MCF 10A (cell line): ENCODE measurements around the gene TPX2. TPM values are rescaled to one million over a fixed set of nuclear protein-coding genes. Genes with fewer than 3 reads are reported as not detected.

ENCODE experiments used
- BruUV-seq: library from RNA; stranded (reverse); fragments of 400-500 nt; replicated peaks from 2 replicates; lab custom pipeline; 2021; lab: Mats Ljungman, UMichigan
- CTCF ChIA-PET: fragments of 300-600 bp; sonication (Branson Sonifier 250); formaldehyde crosslinking; extraction: SDS; loops from one replicate; lab custom pipeline; 2021; ENCODE audit warnings: antibody characterized with exemption, inconsistent platforms; lab: Yijun Ruan, JAX
- POLR2A ChIA-PET: fragments of 300-600, 350-650 bp; sonication (Branson Sonifier 250); formaldehyde crosslinking; extraction: SDS; loops from one replicate; lab custom pipeline; 2020; ENCODE audit warnings: antibody characterized with exemption, inconsistent platforms; lab: Yijun Ruan, JAX
- DNase-seq: peaks from one replicate; pipeline ENCODE4 v3.0.0-alpha.2; 2018; ENCODE audit not compliant: unreplicated experiment
- H3K27ac Mint-ChIP-seq: one replicate; pipeline ENCODE4 v1.8.0; 2022; ENCODE audit warnings: mild to moderate bottlenecking, low read depth, mixed read lengths; ENCODE audit not compliant: unreplicated experiment
- H3K27me3 Mint-ChIP-seq: one replicate; pipeline ENCODE4 v1.8.0; 2022; ENCODE audit warnings: mixed read lengths; ENCODE audit not compliant: insufficient read depth, unreplicated experiment
- H3K36me3 Mint-ChIP-seq: one replicate; pipeline ENCODE4 v1.8.0; 2022; ENCODE audit warnings: mild to moderate bottlenecking, moderate library complexity, mixed read lengths; ENCODE audit not compliant: insufficient read depth, unreplicated experiment
- H3K4me1 Mint-ChIP-seq: one replicate; pipeline ENCODE4 v1.8.0; 2022; ENCODE audit warnings: mixed read lengths; ENCODE audit not compliant: insufficient read depth, unreplicated experiment
- H3K4me3 Mint-ChIP-seq: one replicate; pipeline ENCODE4 v1.8.0; 2022; ENCODE audit warnings: mild to moderate bottlenecking, moderate library complexity, mixed read lengths; ENCODE audit not compliant: unreplicated experiment
- H3K9me3 Mint-ChIP-seq: one replicate; pipeline ENCODE4 v1.8.0; 2022; ENCODE audit warnings: mixed read lengths; ENCODE audit not compliant: unreplicated experiment
- intact Hi-C: fragments of 100-400 bp; cut with micrococcal nuclease; formaldehyde crosslinking; loops from 2 replicates; pipeline ENCODE4 v1.14.1; 2022
- total RNA-seq: library from RNA; stranded (reverse); gene quantifications from 2 replicates; pipeline ENCODE4 v1.2.3, GENCODE V29; 2022
- TF ChIP-seq, protein P1 (sequence below): fragments of 200-600 bp; IDR thresholded peaks from one replicate; pipeline ENCODE4 v1.8.0; 2022; ENCODE audit warnings: antibody characterized with exemption, mild to moderate bottlenecking; ENCODE audit not compliant: unreplicated experiment

TPX2 gene
- total RNA-seq, 1 experiment from 2014 or later: 79.6 TPM

DNA sequence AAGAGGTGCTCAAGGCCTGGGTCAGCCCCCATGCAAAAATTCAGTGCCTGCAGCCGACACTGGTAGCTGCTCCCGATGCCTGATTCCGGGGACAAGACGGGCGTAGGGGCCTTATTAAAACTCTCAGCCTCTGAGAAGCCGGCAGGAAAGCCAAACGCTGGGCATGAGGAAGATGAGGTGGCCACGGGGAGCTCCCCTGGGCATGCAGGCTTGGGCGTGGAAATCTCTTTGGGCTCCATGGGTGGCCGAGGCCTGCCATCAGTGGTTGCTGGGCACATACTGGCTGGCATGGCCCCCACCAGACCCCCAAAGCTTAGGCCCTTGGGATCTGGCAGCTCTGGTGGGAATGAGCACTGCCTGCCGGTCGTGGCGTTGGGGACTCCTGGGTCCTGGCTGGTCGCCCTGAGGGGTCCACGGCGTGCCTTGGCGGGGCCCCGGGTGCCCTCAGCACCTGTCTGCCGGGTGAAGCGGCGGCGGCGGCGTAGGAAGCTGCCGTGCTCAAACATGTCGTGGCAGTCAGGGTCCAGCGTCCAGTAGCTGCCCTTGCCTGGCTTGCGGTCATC lies 105.7 kb downstream of the TPX2 start:
- ChIA-PET CTCF (interaction anchor here (0.6 to 4.9 kb wide), 11 partner anchors 9 to 247 kb away, joined by 3 to 50 read pairs (median 4); no protein-coding TSS in a partner anchor), POLR2A (interaction anchor here (1.2 kb wide), 1 partner anchor 107 kb away, joined by 4 read pairs; the partner anchor contains the start of gene PDRG1)
- H3K4me1 Mint-ChIP-seq: peaks cover 12% of the 10 kb centered on the region
- peaks cover 14% of the 10 kb centered on the region for H3K27me3 Mint-ChIP-seq
- H3K4me3 Mint-ChIP-seq: no peak overlapping the region
- no peak for DNase-seq
- intact Hi-C loops: no loop called here
- no peaks in the 10 kb centered on the region for H3K36me3 Mint-ChIP-seq
- H3K9me3 Mint-ChIP-seq: no peaks in the 10 kb centered on the region
- BruUV-seq: no TSS peak
- no peak overlapping the region for H3K27ac Mint-ChIP-seq
- TF ChIP-seq, protein P1, sequence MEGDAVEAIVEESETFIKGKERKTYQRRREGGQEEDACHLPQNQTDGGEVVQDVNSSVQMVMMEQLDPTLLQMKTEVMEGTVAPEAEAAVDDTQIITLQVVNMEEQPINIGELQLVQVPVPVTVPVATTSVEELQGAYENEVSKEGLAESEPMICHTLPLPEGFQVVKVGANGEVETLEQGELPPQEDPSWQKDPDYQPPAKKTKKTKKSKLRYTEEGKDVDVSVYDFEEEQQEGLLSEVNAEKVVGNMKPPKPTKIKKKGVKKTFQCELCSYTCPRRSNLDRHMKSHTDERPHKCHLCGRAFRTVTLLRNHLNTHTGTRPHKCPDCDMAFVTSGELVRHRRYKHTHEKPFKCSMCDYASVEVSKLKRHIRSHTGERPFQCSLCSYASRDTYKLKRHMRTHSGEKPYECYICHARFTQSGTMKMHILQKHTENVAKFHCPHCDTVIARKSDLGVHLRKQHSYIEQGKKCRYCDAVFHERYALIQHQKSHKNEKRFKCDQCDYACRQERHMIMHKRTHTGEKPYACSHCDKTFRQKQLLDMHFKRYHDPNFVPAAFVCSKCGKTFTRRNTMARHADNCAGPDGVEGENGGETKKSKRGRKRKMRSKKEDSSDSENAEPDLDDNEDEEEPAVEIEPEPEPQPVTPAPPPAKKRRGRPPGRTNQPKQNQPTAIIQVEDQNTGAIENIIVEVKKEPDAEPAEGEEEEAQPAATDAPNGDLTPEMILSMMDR: no peak

DNA sequence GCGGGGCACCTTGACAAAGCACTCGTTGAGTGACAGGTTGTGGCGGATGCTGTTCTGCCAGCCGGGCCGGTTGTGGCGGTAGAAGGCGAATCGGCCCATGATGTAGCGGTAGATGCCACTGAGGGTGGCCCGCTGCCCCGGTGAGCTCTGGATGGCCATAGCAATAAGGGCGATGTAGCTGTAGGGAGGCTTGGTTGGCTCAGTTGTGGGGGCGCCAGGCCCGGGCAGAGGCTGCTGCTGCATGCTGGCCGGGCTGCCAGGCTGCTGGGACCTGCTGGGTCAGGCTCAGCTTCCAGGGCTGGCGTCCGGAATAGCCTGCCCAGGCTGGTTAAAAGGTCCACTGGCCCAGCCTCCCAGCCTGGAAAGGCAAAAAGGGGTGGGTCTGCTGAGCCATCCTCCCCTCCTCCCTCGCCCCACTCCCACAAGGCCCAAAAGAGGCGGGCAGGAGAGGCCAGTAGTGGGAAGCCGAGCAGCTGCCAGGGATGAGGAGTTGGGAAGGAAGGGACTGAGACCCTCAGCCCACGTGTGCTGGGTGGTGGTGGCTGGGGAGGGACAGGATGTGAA lies 106.3 kb downstream of the TPX2 start, which contains the start of gene FOXS1:
Gene FOXS1 (minus strand): TSS at position 305 of the 564 bp plus-strand sequence. CDS start 62 bp downstream, at position 243.
- ChIA-PET CTCF (interaction anchor here (0.6 to 4.9 kb wide), 10 partner anchors 9 to 233 kb away, joined by 3 to 50 read pairs (median 4); no protein-coding TSS in a partner anchor), POLR2A (interaction anchor here (1.2 kb wide), 1 partner anchor 106 kb away, joined by 4 read pairs; the partner anchor contains the start of gene PDRG1)
- TF ChIP-seq, protein P1: no peak
- Mint-ChIP-seq H3K4me1 (peaks cover 12% of the 10 kb centered on the region), H3K36me3 (no peaks in the 10 kb centered on the region), H3K27ac (no peak within 1 kb of the TSS), H3K27me3 (peaks cover 17% of the 10 kb centered on the region), H3K4me3 (no peak within 1 kb of the TSS), H3K9me3 (no peaks in the 10 kb centered on the region)
- DNase-seq: no peak
- intact Hi-C loops: no loop called here
- no TSS peak for BruUV-seq

DNA sequence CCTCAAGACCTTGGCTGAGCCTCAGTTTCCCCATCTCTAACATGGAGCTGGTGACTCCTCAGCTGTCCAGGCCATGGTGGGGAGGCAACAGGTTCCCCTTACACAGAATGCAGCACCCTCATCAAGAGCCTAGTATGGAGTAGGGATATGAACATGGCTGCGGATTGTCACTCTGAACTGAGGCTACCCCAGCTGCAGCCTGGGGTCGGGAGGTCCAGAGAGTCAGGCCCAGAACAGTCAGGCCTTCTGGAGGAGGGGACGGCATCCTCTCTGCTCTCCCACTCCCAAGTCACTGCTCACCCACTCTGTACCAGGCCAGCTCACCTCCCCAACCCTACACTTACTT lies 107.7 kb downstream of the TPX2 start:
- ChIA-PET CTCF (interaction anchor here (0.5 to 4.9 kb wide), 37 partner anchors 9 to 904 kb away, joined by 3 to 50 read pairs (median 4); partner anchors contain the start of gene PDRG1), POLR2A (no interaction called here)
- no peak overlapping the region for H3K27ac Mint-ChIP-seq
- no TSS peak for BruUV-seq
- TF ChIP-seq, protein P1: no peak
- intact Hi-C loops: loop anchor here (1.0 to 2.0 kb wide), 2 partner anchors 23 to 122 kb away; no protein-coding TSS in a partner anchor
- no peaks in the 10 kb centered on the region for H3K36me3 Mint-ChIP-seq
- H3K27me3 Mint-ChIP-seq: peaks cover 31% of the 10 kb centered on the region
- H3K4me1 Mint-ChIP-seq: peaks cover 11% of the 10 kb centered on the region
- H3K9me3 Mint-ChIP-seq: no peaks in the 10 kb centered on the region
- H3K4me3 Mint-ChIP-seq: no peak overlapping the region
- DNase-seq: no peak
